Measurements from ENCODE around the gene UGT1A10. TPM values are rescaled to one million over a fixed set of nuclear protein-coding genes. Genes with fewer than 3 reads are reported as not detected.
"Not testable (repeated sequence)": the region's sequence is repeated elsewhere in the genome, so short reads cannot be mapped to it uniquely, and the experiment has no call there.

UGT1A10 gene
- total and polyA plus RNA-seq, 5 donors from 2014 or later, result not detected

GRCh38 chr2:233693963-233694362 lies 57.7 kb downstream of the UGT1A10 start:
- H3K4me3 Mint-ChIP-seq, result no peak overlapping the region
- peaks cover 0 to 5% (median 0%) of the 10 kb centered on the region in 7 donors for H3K9me3 Mint-ChIP-seq

GRCh38 chr2:233698740-233699139 lies 62.5 kb downstream of the UGT1A10 start:
- Mint-ChIP-seq H3K4me1 (no peaks in the 10 kb centered on the region), H3K27me3 (peaks cover 24% of the 10 kb centered on the region), H3K27ac (no peak overlapping the region), H3K4me3 (no peak overlapping the region), H3K9me3 (peaks cover 0 to 6% (median 0%) of the 10 kb centered on the region in 7 donors), H3K36me3 (no peaks in the 10 kb centered on the region)
- Histone ChIP-seq H3K4me1 (ENCODE audit: control insufficient read depth, insufficient read depth, low read length, poor library complexity, severe bottlenecking) (no peaks in the 10 kb centered on the region), H3K9me3 (ENCODE audit: control insufficient read depth in 2 of 2, low read length in 2 of 2) (no peaks in the 10 kb centered on the region), H3K27me3 (ENCODE audit: control insufficient read depth, insufficient read depth, low read length) (peaks cover 2% of the 10 kb centered on the region), H3K27ac (ENCODE audit: insufficient read depth, low read length, poor library complexity, severe bottlenecking) (no peak overlapping the region), H3K36me3 (ENCODE audit: control insufficient read depth, insufficient read depth, low read length) (no peaks in the 10 kb centered on the region), H3K4me3 (ENCODE audit: low read depth, low read length) (no peak overlapping the region)
- no peak for DNase-seq
- ATAC-seq (ENCODE audit: low read depth in 2 of 2), result no peak

More at GRCh38 chr2:233693963-233694362, 57.7 kb downstream of the UGT1A10 start:
- peaks cover 26% of the 10 kb centered on the region for H3K27me3 Mint-ChIP-seq
- ATAC-seq (ENCODE audit: low read depth in 2 of 2) (no peak), DNase-seq (no peak)
- Histone ChIP-seq H3K9me3 (ENCODE audit: control insufficient read depth in 2 of 2, low read length in 2 of 2) (no peaks in the 10 kb centered on the region), H3K27ac (ENCODE audit: insufficient read depth, low read length, poor library complexity, severe bottlenecking) (no peak overlapping the region), H3K36me3 (ENCODE audit: control insufficient read depth, insufficient read depth, low read length) (no peaks in the 10 kb centered on the region), H3K4me3 (ENCODE audit: low read depth, low read length) (no peak overlapping the region), H3K4me1 (ENCODE audit: control insufficient read depth, insufficient read depth, low read length, poor library complexity, severe bottlenecking) (no peaks in the 10 kb centered on the region), H3K27me3 (ENCODE audit: control insufficient read depth, insufficient read depth, low read length) (peaks cover 3% of the 10 kb centered on the region)
- no peak overlapping the region for H3K27ac Mint-ChIP-seq
- no peaks in the 10 kb centered on the region for H3K36me3 Mint-ChIP-seq
- no peaks in the 10 kb centered on the region for H3K4me1 Mint-ChIP-seq

DNA sequence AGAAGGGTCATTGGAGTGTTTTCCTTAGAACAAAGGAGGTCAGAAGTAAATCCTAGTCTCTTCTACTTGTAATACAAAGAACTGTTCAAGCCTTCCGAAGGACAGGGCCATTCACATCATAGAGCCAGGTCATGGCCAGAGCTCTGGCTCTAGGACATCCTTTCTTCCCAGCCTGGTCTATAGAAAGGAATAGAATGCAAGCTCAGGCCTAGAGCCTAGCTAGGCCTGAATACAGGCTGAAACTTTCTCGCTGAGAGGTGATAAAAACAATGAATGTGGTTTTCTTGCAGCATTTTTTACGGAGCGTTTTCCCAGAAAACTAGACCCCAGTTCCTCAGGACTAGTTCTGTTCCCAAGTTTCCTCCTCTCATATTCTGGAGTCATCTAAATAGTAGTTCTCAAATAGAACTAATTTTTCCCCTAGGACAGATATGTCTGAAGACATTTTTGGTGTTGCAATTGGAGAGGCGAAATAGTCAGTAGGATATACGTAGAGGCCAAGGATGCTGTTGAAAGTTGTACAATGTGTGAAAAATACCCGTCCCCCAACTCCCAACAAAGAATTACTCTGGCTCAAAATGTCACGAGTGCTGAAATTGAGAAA lies 63.3 kb downstream of the UGT1A10 start:
- Mint-ChIP-seq H3K4me3 (no peak overlapping the region), H3K4me1 (no peaks in the 10 kb centered on the region), H3K9me3 (peaks cover 0 to 6% (median 0%) of the 10 kb centered on the region in 7 donors), H3K27me3 (peaks cover 24% of the 10 kb centered on the region), H3K27ac (no peak overlapping the region), H3K36me3 (no peaks in the 10 kb centered on the region)
- Histone ChIP-seq H3K36me3 (ENCODE audit: control insufficient read depth, insufficient read depth, low read length) (no peaks in the 10 kb centered on the region), H3K9me3 (ENCODE audit: control insufficient read depth in 2 of 2, low read length in 2 of 2) (no peaks in the 10 kb centered on the region), H3K27me3 (ENCODE audit: control insufficient read depth, insufficient read depth, low read length) (peaks cover 2% of the 10 kb centered on the region), H3K4me1 (ENCODE audit: control insufficient read depth, insufficient read depth, low read length, poor library complexity, severe bottlenecking) (no peaks in the 10 kb centered on the region), H3K27ac (ENCODE audit: insufficient read depth, low read length, poor library complexity, severe bottlenecking) (no peak overlapping the region), H3K4me3 (ENCODE audit: low read depth, low read length) (no peak overlapping the region)
- ATAC-seq (ENCODE audit: low read depth in 2 of 2) (no peak), DNase-seq (no peak)

GRCh38 chr2:233700028-233700635 lies 63.9 kb downstream of the UGT1A10 start:
- Mint-ChIP-seq H3K36me3 (no peaks in the 10 kb centered on the region), H3K27me3 (peaks cover 24% of the 10 kb centered on the region), H3K27ac (no peak overlapping the region), H3K9me3 (peaks cover 0 to 6% (median 0%) of the 10 kb centered on the region in 7 donors), H3K4me3 (no peak overlapping the region), H3K4me1 (no peaks in the 10 kb centered on the region)
- no peaks in the 10 kb centered on the region for H3K36me3 ChIP-seq (ENCODE audit: control insufficient read depth, insufficient read depth, low read length)
- ATAC-seq (ENCODE audit: low read depth in 2 of 2) (no peak), DNase-seq (no peak)
- H3K27ac ChIP-seq (ENCODE audit: insufficient read depth, low read length, poor library complexity, severe bottlenecking), result no peak overlapping the region
- H3K4me3 ChIP-seq (ENCODE audit: low read depth, low read length), result no peak overlapping the region
- no peaks in the 10 kb centered on the region for H3K9me3 ChIP-seq (ENCODE audit: control insufficient read depth in 2 of 2, low read length in 2 of 2)
- H3K4me1 ChIP-seq (ENCODE audit: control insufficient read depth, insufficient read depth, low read length, poor library complexity, severe bottlenecking), result no peaks in the 10 kb centered on the region
- H3K27me3 ChIP-seq (ENCODE audit: control insufficient read depth, insufficient read depth, low read length), result peaks cover 2% of the 10 kb centered on the region

DNA sequence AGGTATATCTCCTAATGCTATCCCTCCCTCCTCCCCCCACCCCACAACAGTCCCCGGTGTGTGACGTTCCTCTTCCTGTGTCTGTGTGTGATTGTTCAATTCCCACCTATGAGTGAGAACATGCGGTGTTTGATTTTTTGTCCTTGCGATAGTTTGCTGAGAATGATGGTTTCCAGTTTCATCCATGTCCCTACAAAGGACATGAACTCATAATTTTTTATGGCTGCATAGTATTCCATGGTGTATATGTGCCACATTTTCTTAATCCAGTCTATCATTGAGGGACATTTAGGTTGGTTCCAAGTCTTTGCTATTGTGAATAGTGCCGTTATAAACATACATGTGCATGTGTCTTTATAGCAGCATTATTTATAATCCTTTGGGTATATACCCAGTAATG lies 64.6 kb downstream of the UGT1A10 start:
- H3K27ac Mint-ChIP-seq; DNase-seq; H3K36me3 ChIP-seq (ENCODE audit: control insufficient read depth, insufficient read depth, low read length); ATAC-seq (ENCODE audit: low read depth in 2 of 2); H3K27me3 ChIP-seq (ENCODE audit: control insufficient read depth, insufficient read depth, low read length); H3K4me3 Mint-ChIP-seq; H3K27ac ChIP-seq (ENCODE audit: insufficient read depth, low read length, poor library complexity, severe bottlenecking); H3K36me3 Mint-ChIP-seq; H3K9me3 Mint-ChIP-seq; H3K9me3 ChIP-seq (ENCODE audit: control insufficient read depth in 2 of 2, low read length in 2 of 2); H3K4me1 Mint-ChIP-seq; H3K4me1 ChIP-seq (ENCODE audit: control insufficient read depth, insufficient read depth, low read length, poor library complexity, severe bottlenecking); H3K4me3 ChIP-seq (ENCODE audit: low read depth, low read length): not testable (repeated sequence)
- peaks cover 19% of the 10 kb centered on the region for H3K27me3 Mint-ChIP-seq

DNA sequence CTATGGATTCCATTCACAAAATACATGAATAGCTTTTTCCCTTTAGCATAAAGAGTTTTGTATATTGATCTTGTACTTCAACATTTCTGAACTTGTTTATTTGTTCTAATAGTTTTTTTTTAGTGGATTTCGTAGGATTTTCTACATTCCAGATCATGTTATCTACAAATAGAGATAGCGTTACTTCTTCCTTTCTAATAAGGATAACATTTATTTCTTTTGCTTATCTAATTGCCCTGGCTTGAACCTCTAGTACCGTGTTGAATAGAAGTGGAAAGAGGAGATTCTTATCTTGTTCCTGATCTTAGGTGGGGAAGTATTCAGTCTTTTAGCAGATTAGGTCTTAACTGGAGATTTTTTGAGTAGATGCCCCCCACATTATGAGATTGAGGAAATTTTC lies 66.0 kb downstream of the UGT1A10 start:
- Mint-ChIP-seq H3K36me3 (no peaks in the 10 kb centered on the region), H3K4me3 (no peak overlapping the region), H3K4me1 (no peaks in the 10 kb centered on the region), H3K9me3 (peaks cover 0 to 6% (median 0%) of the 10 kb centered on the region in 7 donors), H3K27ac (peak overlapping the region in 1 of 3 donors; percentile 92), H3K27me3 (peaks cover 7% of the 10 kb centered on the region)
- H3K27ac ChIP-seq (ENCODE audit: insufficient read depth, low read length, poor library complexity, severe bottlenecking), result no peak overlapping the region
- DNase-seq, result no peak
- peaks cover 2% of the 10 kb centered on the region for H3K27me3 ChIP-seq (ENCODE audit: control insufficient read depth, insufficient read depth, low read length)
- H3K4me3 ChIP-seq (ENCODE audit: low read depth, low read length), result no peak overlapping the region
- no peak for ATAC-seq (ENCODE audit: low read depth in 2 of 2)
- no peaks in the 10 kb centered on the region for H3K4me1 ChIP-seq (ENCODE audit: control insufficient read depth, insufficient read depth, low read length, poor library complexity, severe bottlenecking)
- no peaks in the 10 kb centered on the region for H3K9me3 ChIP-seq (ENCODE audit: control insufficient read depth in 2 of 2, low read length in 2 of 2)
- no peaks in the 10 kb centered on the region for H3K36me3 ChIP-seq (ENCODE audit: control insufficient read depth, insufficient read depth, low read length)

DNA sequence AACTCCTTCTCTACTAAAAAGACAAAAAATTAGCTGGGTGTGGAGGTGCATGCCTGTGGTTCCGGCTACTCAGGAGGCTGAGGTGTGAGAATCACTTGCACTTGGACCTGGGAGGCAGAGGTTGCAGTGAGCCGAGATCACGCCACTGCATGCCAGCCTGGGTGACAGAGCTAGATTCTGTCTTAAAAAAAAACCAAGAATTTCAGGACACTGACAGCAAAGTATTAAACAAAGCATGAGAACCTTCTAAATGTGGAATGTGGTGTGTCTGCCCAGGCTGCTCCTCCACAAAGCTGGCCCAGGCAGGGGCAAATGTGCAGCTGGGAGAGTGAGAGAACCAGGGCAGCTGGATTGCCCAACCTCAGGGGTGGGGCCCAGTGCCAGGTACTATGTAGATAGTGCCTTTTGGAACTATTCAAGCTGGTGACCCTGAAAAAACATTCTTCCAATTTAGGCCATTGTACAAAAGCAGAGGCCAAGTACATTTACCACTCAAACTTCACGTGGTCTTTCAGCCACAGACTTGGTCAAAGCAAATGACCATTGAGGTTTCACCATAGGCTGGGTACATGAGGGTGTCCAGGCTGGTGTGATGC lies 69.8 kb downstream of the UGT1A10 start:
- Mint-ChIP-seq H3K9me3 (peaks cover 0 to 5% (median 0%) of the 10 kb centered on the region in 7 donors), H3K36me3 (no peaks in the 10 kb centered on the region), H3K27me3 (peaks cover 20% of the 10 kb centered on the region), H3K4me3 (no peak overlapping the region), H3K27ac (no peak overlapping the region), H3K4me1 (no peaks in the 10 kb centered on the region)
- ATAC-seq (ENCODE audit: low read depth in 2 of 2) (no peak), DNase-seq (no peak)
- Histone ChIP-seq H3K27me3 (ENCODE audit: control insufficient read depth, insufficient read depth, low read length) (peaks cover 9% of the 10 kb centered on the region), H3K9me3 (ENCODE audit: control insufficient read depth in 2 of 2, low read length in 2 of 2) (no peaks in the 10 kb centered on the region), H3K27ac (ENCODE audit: insufficient read depth, low read length, poor library complexity, severe bottlenecking) (no peak overlapping the region), H3K36me3 (ENCODE audit: control insufficient read depth, insufficient read depth, low read length) (no peaks in the 10 kb centered on the region), H3K4me3 (ENCODE audit: low read depth, low read length) (no peak overlapping the region), H3K4me1 (ENCODE audit: control insufficient read depth, insufficient read depth, low read length, poor library complexity, severe bottlenecking) (no peaks in the 10 kb centered on the region)

GRCh38 chr2:233706720-233707119 lies 70.5 kb downstream of the UGT1A10 start:
- H3K4me3 Mint-ChIP-seq, result no peak overlapping the region
- H3K27me3 Mint-ChIP-seq, result peaks cover 19% of the 10 kb centered on the region
- H3K27me3 ChIP-seq (ENCODE audit: control insufficient read depth, insufficient read depth, low read length), result peaks cover 9% of the 10 kb centered on the region
- peaks cover 0 to 5% (median 0%) of the 10 kb centered on the region in 7 donors for H3K9me3 Mint-ChIP-seq
- no peaks in the 10 kb centered on the region for H3K36me3 Mint-ChIP-seq
- no peaks in the 10 kb centered on the region for H3K9me3 ChIP-seq (ENCODE audit: control insufficient read depth in 2 of 2, low read length in 2 of 2)
- no peak overlapping the region for H3K27ac ChIP-seq (ENCODE audit: insufficient read depth, low read length, poor library complexity, severe bottlenecking)
- no peaks in the 10 kb centered on the region for H3K4me1 Mint-ChIP-seq
- DNase-seq, result no peak
- no peaks in the 10 kb centered on the region for H3K36me3 ChIP-seq (ENCODE audit: control insufficient read depth, insufficient read depth, low read length)
- H3K27ac Mint-ChIP-seq, result no peak overlapping the region
- ATAC-seq (ENCODE audit: low read depth in 2 of 2), result no peak
- no peak overlapping the region for H3K4me3 ChIP-seq (ENCODE audit: low read depth, low read length)
- no peaks in the 10 kb centered on the region for H3K4me1 ChIP-seq (ENCODE audit: control insufficient read depth, insufficient read depth, low read length, poor library complexity, severe bottlenecking)

Data from CD4-positive, CD25-positive, alpha-beta regulatory T cell (primary cell).